Left colon (tissue), 2 donors: Measurements from ENCODE around the gene KRT1. TPM values are rescaled to one million over a fixed set of nuclear protein-coding genes. Genes with fewer than 3 reads are reported as not detected.

ENCODE experiments used
- ATAC-seq: fragments of 200-7000 bp; cut with Tn5 transposase; one replicate; pipeline ENCODE4 v1.9.1; 2020; ENCODE audit warnings: mild to moderate bottlenecking, moderate library complexity
- DNase-seq, 2 donors: peaks; one replicate each; pipeline ENCODE4 v3.0.0-alpha.2; 2020
- intact Hi-C, 2 donors: fragments of 100-400 bp; cut with DNase I in 1 of 2; cut with micrococcal nuclease in 1 of 2; formaldehyde crosslinking; loops; one replicate each; pipeline versions ENCODE4 v1.11.2 to v1.14.0; 2022; cut with DNase I, micrococcal nuclease
- total RNA-seq, 2 donors: library from RNA; stranded (reverse); fragmentation: NEBNext Ultra II Directional; extraction: Animal tissue kit (Norgen Biotek cat#: 25700); gene quantifications; one replicate each; pipeline ENCODE4 v1.2.1, GENCODE V29; 2021
- donor health status: DM: no; HTN: no; CAD: no.
- donor health status: DM: yes; HTN: yes; CAD: no.

The KRT1 gene
- total RNA-seq, 2 donors from 2014 or later = not detected

DNA sequence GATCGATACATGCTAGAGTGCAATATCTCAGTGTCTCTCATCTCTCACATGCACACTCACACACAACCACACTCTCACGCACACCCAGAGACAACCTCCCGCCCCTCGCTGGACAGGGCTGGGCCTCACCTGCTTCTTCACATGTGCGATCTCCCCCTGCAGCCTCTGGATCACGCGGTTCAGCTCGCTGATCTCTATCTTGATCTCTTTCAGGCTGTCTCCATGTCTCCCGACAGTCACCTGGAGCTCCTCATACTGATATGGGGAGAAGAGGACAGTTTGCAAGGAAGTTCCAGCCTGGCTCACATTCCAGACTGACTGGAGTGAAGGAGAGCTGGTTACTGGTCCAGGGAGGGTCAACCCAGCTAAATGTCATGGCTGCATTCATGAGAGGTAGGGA, 32.6 kb downstream of the KRT1 start:
- intact Hi-C loops = no loop called here
- DNase-seq (no peak), ATAC-seq (no peak)

- no peak for DNase-seq
- intact Hi-C loops = no loop called here
These were observed 33.6 kb downstream of the KRT1 start for GRCh38 chr12:52646613-52647012.

DNA sequence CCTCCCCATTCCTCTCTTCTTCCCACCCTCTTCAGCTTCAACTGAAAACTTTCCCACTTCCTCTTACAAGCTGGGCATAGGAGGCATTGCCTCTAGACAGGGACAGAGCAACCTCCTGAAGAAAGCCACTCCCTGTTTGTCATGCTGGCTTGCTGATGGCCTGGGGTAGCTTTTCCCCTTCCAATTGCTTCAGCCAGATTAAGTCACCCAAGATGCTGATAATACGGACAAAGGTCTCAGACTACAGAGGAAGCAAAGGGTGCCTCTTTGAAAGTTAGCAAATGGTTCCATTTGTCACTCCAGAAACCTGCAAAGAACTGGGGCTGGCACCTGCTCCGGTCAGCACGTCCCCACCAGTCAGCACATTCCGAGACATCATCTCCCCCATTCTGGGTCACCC, 34.2 kb downstream of the KRT1 start:
- intact Hi-C loops = no loop called here
- DNase-seq (no peak), ATAC-seq (peak; percentile 54)

More at GRCh38 chr12:52646613-52647012, 33.6 kb downstream of the KRT1 start:
- ATAC-seq = no peak

GRCh38 chr12:52645120-52645761, 35.0 kb downstream of the KRT1 start:
- ATAC-seq = peak; percentile 60
- intact Hi-C loops = no loop called here
- no peak for DNase-seq

DNA sequence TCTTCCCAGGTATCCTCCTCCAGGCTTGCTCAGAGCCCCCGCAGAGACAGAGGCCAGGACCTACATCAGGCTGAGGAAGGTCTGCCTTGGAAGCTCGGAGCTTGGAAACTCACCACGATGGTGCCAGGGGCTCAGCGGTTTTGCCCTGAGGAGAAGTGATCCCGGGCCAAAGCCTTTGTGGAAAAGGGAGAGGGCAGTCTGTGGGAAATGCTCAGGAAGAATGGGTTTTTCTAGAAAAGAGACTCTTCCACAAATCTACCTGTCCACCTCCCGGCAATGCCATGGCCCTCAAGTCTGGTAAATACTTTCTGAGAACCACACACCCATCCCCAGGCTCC, 36.2 kb downstream of the KRT1 start:
- intact Hi-C loops = no loop called here
- no peak for DNase-seq
- no peak for ATAC-seq

GRCh38 chr12:52643233-52644077, 36.8 kb downstream of the KRT1 start:
- ATAC-seq (no peak), DNase-seq (no peak)
- intact Hi-C loops = no loop called here

- intact Hi-C loops = no loop called here
- DNase-seq (no peak), ATAC-seq (no peak)
These were observed 38.7 kb downstream of the KRT1 start for GRCh38 chr12:52641468-52641867.

DNA sequence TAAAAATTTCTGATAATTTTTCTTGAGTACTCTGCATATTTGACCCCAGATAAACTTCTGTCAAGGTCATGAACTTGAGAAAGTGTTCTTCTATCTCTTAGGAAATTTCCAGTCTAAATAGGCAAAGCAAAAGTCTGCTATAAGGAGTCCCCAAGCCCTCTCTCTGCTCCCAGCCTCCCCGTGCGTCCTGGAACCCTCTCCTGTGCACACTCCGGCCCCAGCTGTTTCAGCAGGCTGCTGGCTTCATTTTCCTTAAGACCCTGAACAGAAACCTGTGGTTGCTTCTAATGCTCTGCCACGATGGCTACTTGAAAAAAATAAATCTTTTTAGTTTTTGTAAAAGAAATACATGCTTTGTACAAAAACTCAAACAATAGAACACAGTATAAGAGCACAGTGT, 42.9 kb downstream of the KRT1 start:
- DNase-seq (no peak), ATAC-seq (no peak)
- intact Hi-C loops = no loop called here

DNA sequence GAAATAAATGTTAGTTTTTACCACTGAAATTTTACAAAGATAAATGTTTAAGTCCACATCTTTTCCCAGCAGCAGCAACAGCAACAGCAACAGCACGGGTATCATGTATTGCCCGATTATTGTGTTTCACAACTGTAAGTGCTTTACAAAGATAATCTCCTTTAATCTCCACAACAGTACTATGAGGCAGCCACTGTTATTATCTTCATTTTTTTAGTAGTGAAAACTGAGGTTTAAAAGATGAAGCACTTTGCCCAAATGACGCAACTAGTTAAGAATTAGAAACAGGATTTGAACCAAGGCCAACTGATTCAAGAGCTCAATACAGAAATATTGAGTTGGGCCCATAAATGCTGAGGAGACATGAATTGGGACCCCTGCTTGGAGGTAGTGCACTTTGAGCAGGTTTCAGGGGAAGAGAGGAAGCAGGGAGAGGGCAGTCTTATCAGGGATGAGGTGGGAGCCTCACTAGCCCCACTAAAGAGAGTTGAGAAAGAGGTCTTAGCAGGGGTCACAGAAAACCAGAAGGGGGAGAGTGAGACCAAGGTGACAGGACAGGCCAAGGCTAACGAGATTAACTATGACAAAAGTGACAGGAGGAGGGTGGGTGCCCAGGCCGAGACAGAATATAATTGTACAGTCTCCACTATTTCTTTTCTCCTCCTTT, 43.5 kb downstream of the KRT1 start:
- intact Hi-C loops = no loop called here
- ATAC-seq = no peak
- DNase-seq = no peak

DNA sequence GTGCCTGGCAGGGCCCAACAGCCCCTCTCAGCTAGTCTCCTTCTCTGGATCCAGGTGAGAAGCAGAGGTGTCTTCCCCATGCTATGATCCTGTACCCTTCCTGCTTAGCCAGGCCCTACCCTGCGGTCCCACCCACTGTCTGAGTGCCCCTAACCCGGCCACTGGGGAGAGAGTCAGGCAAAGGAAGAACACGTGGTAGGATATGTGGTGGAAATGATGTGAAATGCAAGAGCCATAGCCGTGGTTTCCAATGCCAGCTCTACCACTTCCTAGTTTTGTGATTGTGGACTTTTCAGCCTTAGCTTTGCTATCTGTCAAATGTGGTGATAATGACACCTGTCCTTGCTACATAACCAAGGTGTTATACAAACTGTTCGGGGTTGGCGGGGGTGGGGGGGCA, 44.0 kb downstream of the KRT1 start:
- intact Hi-C loops = no loop called here

DNA sequence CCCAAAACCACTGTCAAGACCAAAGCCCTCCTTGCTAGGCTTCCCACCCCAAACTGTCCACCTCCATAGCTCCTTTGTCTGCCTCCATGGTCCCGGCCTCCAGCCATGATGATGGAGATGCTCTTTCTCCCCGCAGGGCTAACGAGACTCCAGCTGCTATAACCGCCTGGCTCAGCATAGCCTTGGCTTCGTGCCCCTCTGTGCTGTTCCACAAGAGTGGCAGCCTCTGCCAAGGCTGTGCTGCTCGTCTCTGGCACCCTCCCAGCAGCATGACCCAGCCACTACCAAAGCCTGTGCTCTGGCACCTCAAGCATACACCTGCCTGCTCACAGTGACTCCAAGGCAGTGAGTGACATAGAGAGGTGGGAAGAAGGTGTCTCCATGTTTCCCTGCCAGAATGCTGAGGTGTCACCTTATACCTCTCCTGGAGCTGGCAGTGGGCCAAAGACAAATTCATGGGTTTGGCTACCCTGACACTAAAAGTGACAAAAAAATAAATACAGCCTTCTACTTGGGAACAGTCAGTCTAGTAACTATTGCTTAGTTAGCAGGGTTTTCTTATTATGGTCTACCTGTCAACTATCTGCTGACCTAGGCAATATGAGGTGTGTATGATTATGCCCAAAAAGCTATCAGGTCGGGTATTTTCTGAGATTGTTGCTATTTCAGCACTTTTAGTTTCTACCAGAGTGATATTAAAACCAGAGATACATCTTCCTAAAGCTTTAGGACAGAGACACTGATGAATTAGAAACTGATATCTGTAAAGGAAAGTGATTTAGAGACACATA, 45.7 kb downstream of the KRT1 start:
- ATAC-seq (no peak), DNase-seq (peak in 1 of 2 donors; percentile 37)
- intact Hi-C loops = no loop called here

More for the DNA sequence above, 44.0 kb downstream of the KRT1 start:
- ATAC-seq (no peak), DNase-seq (no peak)

DNA sequence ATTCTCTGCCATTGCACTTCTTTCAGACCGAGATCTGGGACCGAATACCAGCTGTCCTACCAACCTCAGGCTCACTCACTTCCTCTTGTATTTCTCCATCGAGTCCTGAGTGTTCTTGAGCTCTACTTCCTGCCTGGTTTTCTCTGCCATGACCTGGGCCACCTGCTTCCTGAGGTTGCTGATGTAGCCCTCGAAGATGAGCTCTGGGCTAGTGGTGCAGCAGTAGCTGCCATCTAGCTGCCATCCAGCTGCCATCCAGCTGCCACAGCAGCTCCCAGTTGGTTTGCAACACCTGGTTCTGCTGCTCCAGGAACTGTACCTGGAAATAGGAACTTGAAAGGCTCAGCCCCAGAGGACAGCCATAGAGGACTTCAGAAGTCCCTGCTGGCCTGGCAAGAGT, 46.8 kb downstream of the KRT1 start:
- no peak for DNase-seq
- no peak for ATAC-seq
- intact Hi-C loops = no loop called here

DNA sequence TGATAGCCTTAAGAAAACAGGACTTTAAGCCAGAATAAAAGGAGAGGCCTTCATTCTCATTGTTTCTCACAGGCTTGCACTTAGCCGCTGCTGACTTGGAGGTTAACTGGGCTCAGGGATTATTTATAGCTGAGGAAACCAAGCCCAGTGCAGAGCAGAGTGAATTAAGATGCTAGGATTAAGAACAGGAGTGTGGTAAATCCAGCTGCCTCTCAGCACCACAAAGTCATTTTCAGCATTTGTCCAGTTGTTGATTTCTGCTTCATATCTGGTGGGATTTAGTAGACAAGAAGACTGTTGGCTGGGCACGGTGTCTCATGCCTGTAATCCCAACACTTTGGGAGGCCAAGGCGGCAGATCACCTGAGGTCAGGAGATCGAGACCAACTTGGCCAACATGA, 47.6 kb downstream of the KRT1 start:
- DNase-seq (no peak), ATAC-seq (no peak)
- intact Hi-C loops = no loop called here

- DNase-seq = no peak
- intact Hi-C loops = no loop called here
- ATAC-seq = no peak
These were observed 48.3 kb downstream of the KRT1 start for GRCh38 chr12:52631676-52632459.

- ATAC-seq = no peak
- DNase-seq = no peak
- intact Hi-C loops = no loop called here
These were observed 48.9 kb downstream of the KRT1 start for GRCh38 chr12:52631264-52631663.

GRCh38 chr12:52630599-52631200, 49.5 kb downstream of the KRT1 start:
- no peak for DNase-seq
- intact Hi-C loops = no loop called here
- ATAC-seq = no peak

DNA sequence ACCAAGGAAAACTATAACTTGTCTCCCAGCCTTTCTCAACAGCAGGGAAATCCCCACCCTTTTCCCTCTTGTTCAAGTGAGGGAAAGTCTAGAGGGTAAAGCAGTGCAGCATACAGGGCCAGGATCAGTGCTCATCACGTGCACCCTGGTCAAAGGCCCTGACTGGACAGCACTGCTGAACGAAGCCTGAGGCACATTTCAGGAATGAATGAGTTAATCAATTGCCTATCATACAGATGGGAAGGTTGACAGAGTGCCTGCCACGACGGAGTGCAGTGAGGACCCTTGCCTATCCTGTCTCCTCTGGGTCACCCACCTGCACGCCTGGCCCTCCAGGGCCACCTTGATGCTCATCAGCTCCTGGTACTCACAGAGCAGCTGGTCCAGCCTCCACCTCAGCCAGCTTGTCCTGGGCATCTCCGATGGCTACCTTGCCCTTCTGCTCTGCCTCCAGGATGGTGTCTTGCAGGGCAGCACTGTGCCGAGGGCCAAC, 50.2 kb downstream of the KRT1 start:
- intact Hi-C loops = no loop called here
- ATAC-seq (no peak), DNase-seq (no peak)
